ENCODE data around the gene MAP4. TPM values are rescaled to one million over a fixed set of nuclear protein-coding genes. Genes with fewer than 3 reads are reported as not detected.

Gene MAP4
- total and polyA plus RNA-seq, 2 experiments from 2014 or later = 121 to 235 TPM

GRCh38 chr3:47961815-47962606 lies 54.2 kb downstream of the MAP4 start:
- Histone ChIP-seq H3K4me3 (no peak overlapping the region), H3K27me3 (replicated peaks; ENCODE audit: insufficient read depth) (no peaks in the 10 kb centered on the region), H3K4me1 (ENCODE audit: insufficient read depth) (peaks cover 13% of the 10 kb centered on the region), H3K27ac (no peak overlapping the region), H2AFZ (no peak overlapping the region), H3K9me3 (ENCODE audit: low read depth) (no peaks in the 10 kb centered on the region), H3F3A (ENCODE audit: insufficient read depth) (peaks cover 9% of the 10 kb centered on the region; the same call in 1 of the 2 replicates), H3K79me2 (ENCODE audit: insufficient read depth) (peaks cover 99% of the 10 kb centered on the region), H4K20me1 (ENCODE audit: insufficient read depth) (peaks cover 7% of the 10 kb centered on the region; the same call in 1 of the 2 replicates), H3K9me2 (ENCODE audit: insufficient read depth) (no peaks in the 10 kb centered on the region), H3K4me2 (ENCODE audit: unreplicated experiment) (peak overlapping the region; percentile 13), H3K9ac (no peak overlapping the region), H3K36me3 (ENCODE audit: low read depth) (peaks cover 4% of the 10 kb centered on the region; the same call in 1 of the 2 replicates)
- WGBS, 2 experiments (ENCODE audit: low coverage in 1 of 2, low lambda C conversion rate in 2 of 2, missing lambda C conversion rate in 2 of 2) = 36 to 42% methylated on average over 5 of the region's 5 CpGs
- DNase-seq = peak; percentile 43
- no peak for TF ChIP-seq EZH2 (IDR thresholded peaks at IDR 0.05; ENCODE audit: insufficient read depth, poor library complexity, severe bottlenecking)
- no peak for TF ChIP-seq EZH2phosphoT487 (IDR thresholded peaks at IDR 0.05; ENCODE audit: insufficient read depth, low read depth)
- in situ Hi-C loops (cut with MboI) = no loop called here

GRCh38 chr3:47961036-47961435 lies 55.2 kb downstream of the MAP4 start:
- H3K27ac ChIP-seq = no peak overlapping the region

GRCh38 chr3:47956521-47956920 lies 59.7 kb downstream of the MAP4 start:
- in situ Hi-C loops (cut with MboI) = no loop called here
- no peak overlapping the region for H3K4me3 ChIP-seq
- peaks cover 90% of the 10 kb centered on the region for H3K79me2 ChIP-seq (ENCODE audit: insufficient read depth)
- no peak overlapping the region for H2AFZ ChIP-seq
- no peaks in the 10 kb centered on the region for H3K9me2 ChIP-seq (ENCODE audit: insufficient read depth)
- no peaks in the 10 kb centered on the region for H3K9me3 ChIP-seq (ENCODE audit: low read depth)
- H3K4me2 ChIP-seq (ENCODE audit: unreplicated experiment) = no peak overlapping the region
- H3K9ac ChIP-seq = no peak overlapping the region
- H3K27me3 ChIP-seq (replicated peaks; ENCODE audit: insufficient read depth) = no peaks in the 10 kb centered on the region
- 90 to 100% methylated on average over 1 of the region's 1 CpG for WGBS, 2 experiments (ENCODE audit: low coverage in 1 of 2, low lambda C conversion rate in 2 of 2, missing lambda C conversion rate in 2 of 2)
- peaks cover 3% of the 10 kb centered on the region; the same call in 1 of the 2 replicates for H3F3A ChIP-seq (ENCODE audit: insufficient read depth)
- TF ChIP-seq EZH2phosphoT487 (IDR thresholded peaks at IDR 0.05; ENCODE audit: insufficient read depth, low read depth) = no peak
- no peak for TF ChIP-seq EZH2 (IDR thresholded peaks at IDR 0.05; ENCODE audit: insufficient read depth, poor library complexity, severe bottlenecking)
- H3K4me1 ChIP-seq (ENCODE audit: insufficient read depth) = peaks cover 2% of the 10 kb centered on the region
- no peak for DNase-seq
- H4K20me1 ChIP-seq (ENCODE audit: insufficient read depth) = peaks cover 12% of the 10 kb centered on the region; the same call in 1 of the 2 replicates
- no peak overlapping the region for H3K27ac ChIP-seq
- peaks cover 3% of the 10 kb centered on the region; the same call in 1 of the 2 replicates for H3K36me3 ChIP-seq (ENCODE audit: low read depth)

More at GRCh38 chr3:47961036-47961435, 55.2 kb downstream of the MAP4 start:
- Histone ChIP-seq H3K4me1 (ENCODE audit: insufficient read depth) (peaks cover 13% of the 10 kb centered on the region), H3K36me3 (ENCODE audit: low read depth) (peaks cover 4% of the 10 kb centered on the region; the same call in 1 of the 2 replicates), H2AFZ (no peak overlapping the region), H3F3A (ENCODE audit: insufficient read depth) (peaks cover 11% of the 10 kb centered on the region; the same call in 1 of the 2 replicates), H3K4me3 (no peak overlapping the region), H3K79me2 (ENCODE audit: insufficient read depth) (peaks cover 99% of the 10 kb centered on the region), H3K27me3 (replicated peaks; ENCODE audit: insufficient read depth) (no peaks in the 10 kb centered on the region), H3K4me2 (ENCODE audit: unreplicated experiment) (no peak overlapping the region), H3K9ac (no peak overlapping the region), H4K20me1 (ENCODE audit: insufficient read depth) (peaks cover 7% of the 10 kb centered on the region; the same call in 1 of the 2 replicates), H3K9me3 (ENCODE audit: low read depth) (no peaks in the 10 kb centered on the region), H3K9me2 (ENCODE audit: insufficient read depth) (no peaks in the 10 kb centered on the region)
- 100% methylated on average over 1 of the region's 1 CpG for WGBS, 2 experiments (ENCODE audit: low coverage in 1 of 2, low lambda C conversion rate in 2 of 2, missing lambda C conversion rate in 2 of 2)
- TF ChIP-seq EZH2phosphoT487 (IDR thresholded peaks at IDR 0.05; ENCODE audit: insufficient read depth, low read depth) = no peak
- TF ChIP-seq EZH2 (IDR thresholded peaks at IDR 0.05; ENCODE audit: insufficient read depth, poor library complexity, severe bottlenecking) = no peak
- in situ Hi-C loops (cut with MboI) = no loop called here
- DNase-seq = no peak

GRCh38 chr3:47954567-47954966 lies 61.6 kb downstream of the MAP4 start:
- Histone ChIP-seq H3K9me3 (ENCODE audit: low read depth) (no peaks in the 10 kb centered on the region), H3K79me2 (ENCODE audit: insufficient read depth) (peaks cover 88% of the 10 kb centered on the region), H3K4me2 (ENCODE audit: unreplicated experiment) (no peak overlapping the region), H2AFZ (no peak overlapping the region), H3K4me1 (ENCODE audit: insufficient read depth) (no peaks in the 10 kb centered on the region), H3K36me3 (ENCODE audit: low read depth) (peaks cover 3% of the 10 kb centered on the region; the same call in 1 of the 2 replicates), H3K27me3 (replicated peaks; ENCODE audit: insufficient read depth) (no peaks in the 10 kb centered on the region), H4K20me1 (ENCODE audit: insufficient read depth) (peaks cover 12% of the 10 kb centered on the region; the same call in 1 of the 2 replicates), H3K27ac (no peak overlapping the region), H3K4me3 (no peak overlapping the region), H3K9me2 (ENCODE audit: insufficient read depth) (no peaks in the 10 kb centered on the region), H3F3A (ENCODE audit: insufficient read depth) (peaks cover 6% of the 10 kb centered on the region; the same call in 1 of the 2 replicates), H3K9ac (no peak overlapping the region)
- in situ Hi-C loops (cut with MboI) = no loop called here
- TF ChIP-seq EZH2 (IDR thresholded peaks at IDR 0.05; ENCODE audit: insufficient read depth, poor library complexity, severe bottlenecking) = no peak
- no peak for TF ChIP-seq EZH2phosphoT487 (IDR thresholded peaks at IDR 0.05; ENCODE audit: insufficient read depth, low read depth)
- DNase-seq = no peak
- 100% methylated on average over 1 of the region's 1 CpG for WGBS, 2 experiments (ENCODE audit: low coverage in 1 of 2, low lambda C conversion rate in 2 of 2, missing lambda C conversion rate in 2 of 2)

Measured in GM23248 (cell line).